Fibroblast of lung (primary cell): ENCODE data around the gene KRT74.

ENCODE experiments used
- CTCF ChIP-seq, 2 donors: IDR thresholded peaks in 1 of 2; conservative IDR thresholded peaks in 1 of 2; 1 replicate in 1 of 2; 2 replicates in 1 of 2; pipeline ENCODE4 v1.5.1; 2011 to 2012; ENCODE audit warnings: low read length in 2 of 2, control low read depth in 1 of 2, inconsistent platforms in 1 of 2, low read depth in 1 of 2, mild to moderate bottlenecking in 1 of 2
- EZH2 ChIP-seq: IDR thresholded peaks from 2 replicates; pipeline ENCODE4 v1.5.1; 2012; ENCODE audit warnings: low read length, control low read depth, mild to moderate bottlenecking; ENCODE audit errors: missing control alignments

GRCh38 chr12:52587563-52587962 lies 13.9 kb upstream of the KRT74 start:
- TF ChIP-seq EZH2 (no peak), CTCF (conservative IDR thresholded peaks at IDR 0.05 in 1 of 2, IDR thresholded peaks at IDR 0.05 in 1 of 2; ENCODE audit: low read depth in 1 of 2, low read length in 2 of 2) (no peak)
